Measurements from ENCODE around the gene PIK3C2G. TPM values are rescaled to one million over a fixed set of nuclear protein-coding genes. Genes with fewer than 3 reads are reported as not detected.

The PIK3C2G gene
- total RNA-seq, 2 donors from 2014 or later: 2.9 to 13.5 TPM

DNA sequence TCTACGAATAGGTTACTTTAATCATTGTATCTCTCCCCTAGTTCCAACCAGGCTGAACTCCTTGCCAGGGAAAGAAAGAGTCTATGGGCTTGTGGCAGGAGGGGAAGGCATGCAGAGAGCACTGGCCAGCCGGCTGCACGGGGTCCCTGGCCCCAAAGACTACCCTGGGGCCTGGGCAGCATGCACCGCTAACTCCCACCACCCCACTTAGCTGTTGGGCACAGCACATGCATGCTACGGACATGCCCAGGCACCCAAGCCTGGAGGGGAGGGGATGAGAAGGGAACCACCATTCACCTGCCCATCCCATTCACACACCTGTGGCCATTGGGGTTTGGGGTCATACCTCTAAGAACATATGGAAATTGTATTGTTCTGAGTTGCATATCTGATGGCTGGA is 94.1 kb downstream of the PIK3C2G start:
- ATAC-seq: no peak
- no peaks in the 10 kb centered on the region for H3K4me1 ChIP-seq
- no peaks in the 10 kb centered on the region for H3K27me3 ChIP-seq
- intact Hi-C loops (cut with DNase I): no loop called here
- 71 to 83% methylated on average over 5 of the region's 5 CpGs for WGBS, 2 donors
- H3K4me3 ChIP-seq: no peak overlapping the region
- no peaks in the 10 kb centered on the region for H3K9me3 ChIP-seq
- no peak overlapping the region for H3K27ac ChIP-seq
- TF ChIP-seq POLR2A (IDR thresholded peaks at IDR 0.05): no peak
- TF ChIP-seq, protein P1, sequence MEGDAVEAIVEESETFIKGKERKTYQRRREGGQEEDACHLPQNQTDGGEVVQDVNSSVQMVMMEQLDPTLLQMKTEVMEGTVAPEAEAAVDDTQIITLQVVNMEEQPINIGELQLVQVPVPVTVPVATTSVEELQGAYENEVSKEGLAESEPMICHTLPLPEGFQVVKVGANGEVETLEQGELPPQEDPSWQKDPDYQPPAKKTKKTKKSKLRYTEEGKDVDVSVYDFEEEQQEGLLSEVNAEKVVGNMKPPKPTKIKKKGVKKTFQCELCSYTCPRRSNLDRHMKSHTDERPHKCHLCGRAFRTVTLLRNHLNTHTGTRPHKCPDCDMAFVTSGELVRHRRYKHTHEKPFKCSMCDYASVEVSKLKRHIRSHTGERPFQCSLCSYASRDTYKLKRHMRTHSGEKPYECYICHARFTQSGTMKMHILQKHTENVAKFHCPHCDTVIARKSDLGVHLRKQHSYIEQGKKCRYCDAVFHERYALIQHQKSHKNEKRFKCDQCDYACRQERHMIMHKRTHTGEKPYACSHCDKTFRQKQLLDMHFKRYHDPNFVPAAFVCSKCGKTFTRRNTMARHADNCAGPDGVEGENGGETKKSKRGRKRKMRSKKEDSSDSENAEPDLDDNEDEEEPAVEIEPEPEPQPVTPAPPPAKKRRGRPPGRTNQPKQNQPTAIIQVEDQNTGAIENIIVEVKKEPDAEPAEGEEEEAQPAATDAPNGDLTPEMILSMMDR (IDR thresholded peaks at IDR 0.05): no peak
- DNase-seq: no peak
- H3K36me3 ChIP-seq (replicated peaks in 1 of 2; ENCODE audit: insufficient read depth in 1 of 2, low read depth in 2 of 2): no peaks in the 10 kb centered on the region

GRCh38 chr12:18358077-18358476 is 96.8 kb downstream of the PIK3C2G start:
- ATAC-seq: no peak
- Histone ChIP-seq H3K27me3 (no peaks in the 10 kb centered on the region), H3K4me1 (no peaks in the 10 kb centered on the region), H3K27ac (no peak overlapping the region), H3K9me3 (no peaks in the 10 kb centered on the region), H3K36me3 (replicated peaks in 1 of 2; ENCODE audit: insufficient read depth in 1 of 2, low read depth in 2 of 2) (no peaks in the 10 kb centered on the region), H3K4me3 (no peak overlapping the region)
- 62 to 72% methylated on average over 2 of the region's 2 CpGs for WGBS, 2 donors
- intact Hi-C loops (cut with DNase I): no loop called here
- no peak for DNase-seq
- TF ChIP-seq POLR2A (IDR thresholded peaks at IDR 0.05): no peak
- TF ChIP-seq, protein P1 (IDR thresholded peaks at IDR 0.05): no peak

DNA sequence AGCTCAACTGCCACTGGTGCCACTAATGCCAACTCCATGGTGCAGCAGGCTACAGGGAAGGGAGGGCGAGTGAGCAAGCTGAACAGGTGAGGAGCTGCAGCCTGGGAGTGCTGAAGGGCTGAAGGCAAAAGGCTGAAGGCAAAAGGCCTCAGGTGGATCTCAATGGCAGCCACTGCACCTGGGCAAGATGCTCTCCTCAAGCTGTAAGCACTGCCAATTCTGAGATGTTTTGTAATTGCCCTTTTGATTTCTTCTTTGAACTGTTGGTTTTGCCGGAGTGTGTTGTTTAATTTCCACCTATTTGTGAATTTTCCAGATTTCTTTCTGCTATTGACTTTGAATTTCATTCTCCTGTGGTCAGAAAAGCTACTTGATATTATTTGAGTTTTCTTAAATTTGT is 97.6 kb downstream of the PIK3C2G start:
- 70 to 74% methylated on average over 2 of the region's 2 CpGs for WGBS, 2 donors
- Histone ChIP-seq H3K27me3 (no peaks in the 10 kb centered on the region), H3K4me1 (no peaks in the 10 kb centered on the region), H3K27ac (no peak overlapping the region), H3K4me3 (no peak overlapping the region), H3K36me3 (replicated peaks in 1 of 2; ENCODE audit: insufficient read depth in 1 of 2, low read depth in 2 of 2) (no peaks in the 10 kb centered on the region), H3K9me3 (no peaks in the 10 kb centered on the region)
- DNase-seq (no peak), ATAC-seq (no peak)
- intact Hi-C loops (cut with DNase I): no loop called here
- TF ChIP-seq, protein P1 (IDR thresholded peaks at IDR 0.05): no peak
- no peak for TF ChIP-seq POLR2A (IDR thresholded peaks at IDR 0.05)

DNA sequence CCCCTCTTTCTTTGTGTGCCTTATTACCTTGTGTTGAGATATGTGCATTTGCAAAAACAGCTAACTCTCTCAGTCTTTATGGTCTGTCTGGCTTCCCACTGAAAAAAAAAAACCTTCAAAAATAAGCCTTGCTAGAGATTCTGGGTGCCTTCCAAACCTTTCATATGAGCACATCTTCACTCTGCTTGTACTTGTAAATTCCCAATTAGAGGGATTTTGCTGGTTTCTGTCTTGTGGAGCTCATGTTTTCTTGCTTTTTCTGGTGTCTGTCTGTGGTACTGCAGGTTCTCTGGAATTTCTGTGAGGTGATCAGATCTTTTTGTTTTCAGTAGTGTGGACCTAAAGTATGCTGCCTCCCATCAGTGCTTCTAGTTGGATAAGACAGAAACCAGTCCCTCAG is 100.1 kb downstream of the PIK3C2G start:
- Histone ChIP-seq H3K27me3 (no peaks in the 10 kb centered on the region), H3K4me1 (no peaks in the 10 kb centered on the region), H3K4me3 (no peak overlapping the region), H3K27ac (no peak overlapping the region), H3K36me3 (replicated peaks in 1 of 2; ENCODE audit: insufficient read depth in 1 of 2, low read depth in 2 of 2) (no peaks in the 10 kb centered on the region), H3K9me3 (no peaks in the 10 kb centered on the region)
- intact Hi-C loops (cut with DNase I): no loop called here
- no peak for ATAC-seq
- TF ChIP-seq, protein P1 (IDR thresholded peaks at IDR 0.05): no peak
- TF ChIP-seq POLR2A (IDR thresholded peaks at IDR 0.05): no peak
- DNase-seq: no peak

DNA sequence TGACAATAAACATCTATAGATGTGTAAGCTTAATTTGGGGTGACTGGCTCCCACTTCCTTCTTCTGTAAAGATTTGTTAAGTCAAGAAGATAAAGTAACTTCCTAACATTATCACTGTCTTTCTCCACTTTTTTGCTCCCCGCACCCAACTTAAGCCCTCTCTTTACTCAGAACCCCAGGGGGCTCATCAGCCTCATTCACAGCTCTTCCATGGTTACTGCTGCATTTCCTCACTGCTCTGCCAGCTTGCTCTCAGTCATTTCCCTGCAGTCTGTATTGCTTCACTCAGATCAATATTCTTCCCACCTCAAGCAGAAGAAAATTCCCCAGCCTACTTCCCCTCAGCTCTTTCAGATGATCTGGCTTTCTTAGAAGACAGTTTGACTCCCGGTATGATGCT is 102.0 kb downstream of the PIK3C2G start:
- Histone ChIP-seq H3K27me3 (no peaks in the 10 kb centered on the region), H3K4me3 (no peak overlapping the region), H3K9me3 (no peaks in the 10 kb centered on the region), H3K36me3 (replicated peaks in 1 of 2; ENCODE audit: insufficient read depth in 1 of 2, low read depth in 2 of 2) (no peaks in the 10 kb centered on the region), H3K27ac (no peak overlapping the region), H3K4me1 (no peaks in the 10 kb centered on the region)
- DNase-seq (no peak), ATAC-seq (no peak)
- TF ChIP-seq, protein P1 (IDR thresholded peaks at IDR 0.05): no peak
- TF ChIP-seq POLR2A (IDR thresholded peaks at IDR 0.05): no peak
- 35 to 52% methylated on average over 2 of the region's 2 CpGs for WGBS, 2 donors
- intact Hi-C loops (cut with DNase I): no loop called here
